ENCODE measurements around the gene RUNDC3A. TPM values are rescaled to one million over a fixed set of nuclear protein-coding genes. Genes with fewer than 3 reads are reported as not detected.

RUNDC3A gene
- polyA plus RNA-seq (1.1 to 3.7 TPM (median 1.6 TPM) in 3 replicates), polyA minus RNA-seq (1.6 to 3.3 TPM (median 2.2 TPM) in 3 replicates)
- 6.9 TPM for polyA plus RNA-seq (2011; ENCODE audit: low read depth)
- polyA plus RNA-seq (2011; cell fraction: cytosol; rRNA removed): 2.1 and 4.2 TPM in 2 replicates
- polyA plus RNA-seq (2011; cell fraction: nucleus; rRNA removed): 7.4 and 9.3 TPM in 2 replicates
- polyA plus RNA-seq (2012; ENCODE audit: low replicate concordance): 1.1 and 13.2 TPM in 2 replicates
- 3.3 TPM for polyA minus RNA-seq (2011; cell fraction: cytosol; rRNA and poly(A)+ RNA removed)
- polyA minus RNA-seq (2011; cell fraction: nucleus; rRNA and poly(A)+ RNA removed): 2.4 and 2.7 TPM in 2 replicates

- Histone ChIP-seq H3K9ac (ENCODE audit: control insufficient read depth, extremely low read depth, insufficient read depth, low read length) (no peak within 1 kb of the TSS), H3K36me3 (ENCODE audit: control insufficient read depth in 2 of 2, extremely low read depth in 1 of 2, insufficient read depth in 2 of 2, low read length in 2 of 2) (no peaks in the 10 kb centered on the region), H3K4me1 (ENCODE audit: control insufficient read depth, extremely low read depth, insufficient read depth, low read length) (peaks cover 12% of the 10 kb centered on the region), H3K4me2 (ENCODE audit: control insufficient read depth, extremely low read depth, insufficient read depth, low read depth, low read length) (peak within 1 kb of the TSS; percentile 76), H3K9me1 (ENCODE audit: control insufficient read depth, extremely low read depth, insufficient read depth, low read length) (no peaks in the 10 kb centered on the region), H3K4me3 (ENCODE audit: control insufficient read depth in 2 of 3, extremely low read depth in 1 of 3, insufficient read depth in 2 of 3, low read depth in 1 of 3, low read length in 3 of 3) (peak within 1 kb of the TSS; percentile 33 to 57 (median 40)), H4K20me1 (ENCODE audit: control insufficient read depth, extremely low read depth, insufficient read depth, low read length) (no peaks in the 10 kb centered on the region), H3K27ac (ENCODE audit: control insufficient read depth, insufficient read depth, low read length) (no peak within 1 kb of the TSS), H3K27me3 (ENCODE audit: control insufficient read depth, extremely low read depth, insufficient read depth, low read length) (peaks cover 6% of the 10 kb centered on the region), H3K9me3 (ENCODE audit: control insufficient read depth, low read depth, low read length) (no peaks in the 10 kb centered on the region), H3K79me2 (ENCODE audit: control insufficient read depth, insufficient read depth, low read length) (no peaks in the 10 kb centered on the region), H2AFZ (ENCODE audit: control insufficient read depth, low read length) (peak within 1 kb of the TSS; percentile 30)
- TF ChIP-seq, protein P1, sequence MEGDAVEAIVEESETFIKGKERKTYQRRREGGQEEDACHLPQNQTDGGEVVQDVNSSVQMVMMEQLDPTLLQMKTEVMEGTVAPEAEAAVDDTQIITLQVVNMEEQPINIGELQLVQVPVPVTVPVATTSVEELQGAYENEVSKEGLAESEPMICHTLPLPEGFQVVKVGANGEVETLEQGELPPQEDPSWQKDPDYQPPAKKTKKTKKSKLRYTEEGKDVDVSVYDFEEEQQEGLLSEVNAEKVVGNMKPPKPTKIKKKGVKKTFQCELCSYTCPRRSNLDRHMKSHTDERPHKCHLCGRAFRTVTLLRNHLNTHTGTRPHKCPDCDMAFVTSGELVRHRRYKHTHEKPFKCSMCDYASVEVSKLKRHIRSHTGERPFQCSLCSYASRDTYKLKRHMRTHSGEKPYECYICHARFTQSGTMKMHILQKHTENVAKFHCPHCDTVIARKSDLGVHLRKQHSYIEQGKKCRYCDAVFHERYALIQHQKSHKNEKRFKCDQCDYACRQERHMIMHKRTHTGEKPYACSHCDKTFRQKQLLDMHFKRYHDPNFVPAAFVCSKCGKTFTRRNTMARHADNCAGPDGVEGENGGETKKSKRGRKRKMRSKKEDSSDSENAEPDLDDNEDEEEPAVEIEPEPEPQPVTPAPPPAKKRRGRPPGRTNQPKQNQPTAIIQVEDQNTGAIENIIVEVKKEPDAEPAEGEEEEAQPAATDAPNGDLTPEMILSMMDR (optimal IDR thresholded peaks at IDR 0.05 in 1 of 3, IDR thresholded peaks at IDR 0.05 in 1 of 3, conservative IDR thresholded peaks at IDR 0.05 in 1 of 3; ENCODE audit: extremely low read depth in 1 of 3, insufficient read depth in 2 of 3, low read length in 3 of 3): no peak
- TF ChIP-seq EZH2 (IDR thresholded peaks at IDR 0.05; ENCODE audit: low read length): no peak
- no peak for FAIRE-seq
- DNase-seq (ENCODE audit: low read depth, low spot score): no peak
- dilution Hi-C loops (cut with MboI; ENCODE audit: extremely low pct_ligation_motif_present, low sequenced_read_pairs): no loop called here
Measured at GRCh38 chr17:44308320-44308818, at the start of gene RUNDC3A. RUNDC3A (plus strand) TSS chr17:44308601; CDS start chr17:44308833, 232 bp downstream.

GRCh38 chr17:44258811-44259351 lies 49.5 kb upstream of the RUNDC3A start:
- Histone ChIP-seq H3K4me2 (ENCODE audit: control insufficient read depth, extremely low read depth, insufficient read depth, low read depth, low read length) (no peak overlapping the region), H3K9me1 (ENCODE audit: control insufficient read depth, extremely low read depth, insufficient read depth, low read length) (no peaks in the 10 kb centered on the region), H2AFZ (ENCODE audit: control insufficient read depth, low read length) (no peak overlapping the region), H4K20me1 (ENCODE audit: control insufficient read depth, extremely low read depth, insufficient read depth, low read length) (no peaks in the 10 kb centered on the region), H3K27me3 (ENCODE audit: control insufficient read depth, extremely low read depth, insufficient read depth, low read length) (peaks cover 20% of the 10 kb centered on the region), H3K9ac (ENCODE audit: control insufficient read depth, extremely low read depth, insufficient read depth, low read length) (no peak overlapping the region), H3K4me1 (ENCODE audit: control insufficient read depth, extremely low read depth, insufficient read depth, low read length) (no peaks in the 10 kb centered on the region), H3K79me2 (ENCODE audit: control insufficient read depth, insufficient read depth, low read length) (no peaks in the 10 kb centered on the region), H3K4me3 (ENCODE audit: control insufficient read depth in 2 of 3, extremely low read depth in 1 of 3, insufficient read depth in 2 of 3, low read depth in 1 of 3, low read length in 3 of 3) (no peak overlapping the region), H3K36me3 (ENCODE audit: control insufficient read depth in 2 of 2, extremely low read depth in 1 of 2, insufficient read depth in 2 of 2, low read length in 2 of 2) (no peaks in the 10 kb centered on the region), H3K9me3 (ENCODE audit: control insufficient read depth, low read depth, low read length) (no peaks in the 10 kb centered on the region), H3K27ac (ENCODE audit: control insufficient read depth, insufficient read depth, low read length) (no peak overlapping the region)
- DNase-seq (ENCODE audit: low read depth, low spot score): no peak
- dilution Hi-C loops (cut with MboI; ENCODE audit: extremely low pct_ligation_motif_present, low sequenced_read_pairs): no loop called here
- FAIRE-seq: no peak
- no peak for TF ChIP-seq EZH2 (IDR thresholded peaks at IDR 0.05; ENCODE audit: low read length)
- TF ChIP-seq, protein P1 (optimal IDR thresholded peaks at IDR 0.05 in 1 of 3, IDR thresholded peaks at IDR 0.05 in 1 of 3, conservative IDR thresholded peaks at IDR 0.05 in 1 of 3; ENCODE audit: extremely low read depth in 1 of 3, insufficient read depth in 2 of 3, low read length in 3 of 3): no peak
